ENCODE results near the gene CCDC92B.

DNA sequence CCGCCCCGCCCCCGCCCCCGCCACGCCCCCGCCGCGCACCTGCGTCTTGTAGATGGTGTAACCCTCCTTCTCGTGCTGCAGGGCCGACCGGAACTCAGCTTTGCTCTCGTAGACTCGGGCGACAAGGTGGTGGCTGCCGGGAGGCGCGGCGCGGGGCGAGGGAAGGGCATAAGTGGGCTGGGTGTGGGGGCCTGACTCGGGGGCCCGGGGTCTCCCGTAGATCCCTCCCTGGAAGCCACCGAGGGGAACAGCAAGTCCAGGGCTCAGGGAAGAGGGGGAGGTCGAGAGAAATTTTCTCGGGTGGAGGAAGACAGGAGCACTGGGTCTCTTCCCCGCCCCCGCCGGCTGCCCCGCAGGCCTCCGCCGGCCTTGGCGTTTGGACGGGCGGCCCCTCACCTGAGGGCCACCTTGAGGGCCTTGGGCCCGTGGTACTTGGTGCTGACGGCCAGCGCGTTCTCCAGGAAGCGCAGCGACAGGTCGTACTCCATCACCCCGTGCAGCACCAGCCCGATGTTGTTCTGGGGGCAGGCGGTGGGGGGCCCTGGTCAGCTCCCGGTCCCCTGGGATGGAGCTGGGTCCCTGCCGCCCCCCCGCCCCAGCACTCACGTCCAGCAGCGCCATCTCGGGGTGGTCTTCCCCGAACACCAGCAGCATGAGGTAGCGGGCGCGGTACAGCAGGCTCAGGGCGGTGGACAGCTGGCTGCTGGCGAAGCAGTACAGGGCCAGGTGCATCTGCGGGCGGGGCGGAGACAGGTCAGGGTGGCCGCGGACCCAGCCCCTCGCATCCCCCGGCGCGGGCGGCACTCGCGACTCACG is 57.3 kb downstream of the CCDC92B start:
- TF ChIP-seq CTCF (conservative IDR thresholded peaks at IDR 0.05; ENCODE audit: low read depth, low read length): no peak
- TF ChIP-seq EZH2 (IDR thresholded peaks at IDR 0.05; ENCODE audit: borderline replicate concordance, low read depth, low read length, poor library complexity, severe bottlenecking): no peak
